Right atrium auricular region (tissue), 2 donors: ENCODE data around the gene BRPF1. TPM values are rescaled to one million over a fixed set of nuclear protein-coding genes. Genes with fewer than 3 reads are reported as not detected.

Experiments used
- DNase-seq: peaks from one replicate; pipeline ENCODE4 v3.0.0-alpha.2; 2019; ENCODE audit warnings: low spot score
- H3K27ac ChIP-seq, 2 donors: fragments of 200-600 bp; sonication (generic); 1 replicate in 1 of 2; 2 replicates in 1 of 2; pipeline ENCODE4 v1.5.1; 2016 to 2019
- H3K27me3 ChIP-seq, 2 donors: fragments of 200-600 bp; sonication (generic); one replicate each; pipeline versions ENCODE4 v1.5.1 to v1.6.0; 2017 to 2019
- H3K36me3 ChIP-seq: fragments of 200-600 bp; sonication (generic); one replicate; pipeline ENCODE4 v1.5.1; 2016
- H3K4me1 ChIP-seq, 2 donors: fragments of 200-600 bp; sonication (generic); one replicate each; pipeline versions ENCODE4 v1.5.1 to v1.6.0; 2017 to 2019
- H3K4me3 ChIP-seq, 2 donors: fragments of 200-600 bp; sonication (generic); 1 replicate in 1 of 2; 2 replicates in 1 of 2; pipeline ENCODE4 v1.5.1; 2017 to 2019; ENCODE audit warnings: mild to moderate bottlenecking in 1 of 2, moderate library complexity in 1 of 2
- H3K9me3 ChIP-seq, 2 donors: fragments of 200-600 bp; sonication (generic); one replicate each; pipeline ENCODE4 v1.5.1; 2019
- CTCF ChIP-seq, 2 donors: fragments of 200-600 bp; sonication (generic); IDR thresholded peaks; one replicate each; pipeline ENCODE4 v1.5.1; 2019; ENCODE audit warnings: antibody characterized with exemption in 2 of 2
- total RNA-seq, 2 donors: library from RNA; depleted of rRNA; stranded (reverse); fragments of >200 nt; gene quantifications; one replicate each; pipeline ENCODE4 v1.1.0, GENCODE V29; 2016

BRPF1 gene
- total RNA-seq, 2 donors from 2014 or later = 8.8 to 15.3 TPM

DNA sequence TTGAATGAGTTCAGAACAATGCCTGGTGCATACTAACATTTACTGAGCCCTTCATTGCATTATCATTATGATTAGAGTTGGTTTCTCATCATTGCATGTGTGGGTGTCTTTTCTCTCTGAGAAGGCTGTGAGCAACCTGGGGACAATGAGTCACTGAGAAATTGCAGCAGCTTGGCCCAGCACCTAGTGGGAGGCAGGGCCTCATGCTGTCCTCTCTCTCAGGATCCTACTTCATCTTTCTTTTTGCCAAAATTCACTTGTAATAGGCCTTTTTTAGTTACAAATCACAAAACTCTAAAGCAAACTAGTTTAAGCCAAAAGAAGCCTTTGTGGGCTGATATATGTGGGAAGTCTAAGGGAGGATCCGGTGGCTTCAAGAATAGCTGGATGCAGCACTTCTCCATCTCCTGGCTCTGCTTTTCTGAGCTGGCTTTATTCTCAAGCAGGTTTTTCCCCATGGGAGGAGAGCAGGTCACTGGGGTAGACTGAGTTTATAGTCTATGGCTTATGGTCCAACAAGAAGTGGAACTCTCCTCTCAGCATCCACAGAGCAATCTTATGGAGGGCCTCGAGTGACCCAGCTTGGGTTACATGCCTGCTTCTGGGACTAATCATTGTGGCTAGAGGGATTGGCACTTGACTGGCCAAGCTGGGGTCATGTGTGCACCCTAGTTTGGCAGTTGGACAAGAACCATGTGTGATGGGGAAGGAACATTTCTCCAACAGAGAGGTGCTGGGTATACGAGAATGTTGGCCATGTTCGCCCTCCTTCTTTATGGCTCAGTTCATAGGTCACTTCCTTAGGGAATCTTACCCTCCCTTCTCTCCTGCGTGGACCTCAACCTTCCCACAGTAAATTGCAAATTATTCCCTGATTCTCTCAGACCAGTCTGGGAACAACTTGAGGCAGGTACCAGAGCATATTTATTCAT is 46.9 kb downstream of the BRPF1 start:
- H3K4me3 ChIP-seq = no peak overlapping the region
- no peaks in the 10 kb centered on the region for H3K27me3 ChIP-seq
- H3K27ac ChIP-seq = no peak overlapping the region
- H3K36me3 ChIP-seq = peaks cover 24% of the 10 kb centered on the region
- DNase-seq = no peak
- H3K9me3 ChIP-seq = no peaks in the 10 kb centered on the region
- no peaks in the 10 kb centered on the region for H3K4me1 ChIP-seq
- no peak for TF ChIP-seq CTCF (IDR thresholded peaks at IDR 0.05)

DNA sequence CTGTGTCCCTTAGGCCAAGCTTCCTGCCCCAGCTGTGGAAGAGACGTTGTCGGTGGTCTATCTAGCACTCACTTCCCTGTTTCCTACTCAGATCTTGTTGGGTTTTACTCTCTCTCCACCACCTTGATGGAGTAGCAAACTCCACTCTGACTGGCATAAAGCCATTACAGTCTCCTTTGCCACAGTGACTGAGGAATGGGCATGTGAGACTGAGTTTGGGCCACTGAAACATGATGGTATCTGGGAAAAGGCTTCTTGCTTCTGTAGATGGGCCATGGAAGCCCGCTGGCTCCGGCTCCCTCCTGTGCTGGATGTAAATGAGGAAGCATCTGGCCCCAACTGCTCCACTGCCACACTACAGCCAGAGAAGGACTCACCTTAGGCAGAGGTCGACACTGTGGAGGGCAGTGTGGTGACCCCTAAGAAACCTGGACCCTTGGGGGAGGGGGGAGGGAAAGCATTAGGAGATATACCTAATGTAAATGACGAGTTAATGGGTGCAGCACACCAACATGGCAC is 47.6 kb downstream of the BRPF1 start:
- H3K36me3 ChIP-seq = peaks cover 31% of the 10 kb centered on the region

GRCh38 chr3:9779721-9780457 is 48.4 kb downstream of the BRPF1 start:
- DNase-seq = no peak
- no peaks in the 10 kb centered on the region for H3K27me3 ChIP-seq
- H3K9me3 ChIP-seq = no peaks in the 10 kb centered on the region
- H3K36me3 ChIP-seq = peaks cover 38% of the 10 kb centered on the region
- no peak overlapping the region for H3K27ac ChIP-seq
- no peaks in the 10 kb centered on the region for H3K4me1 ChIP-seq
- TF ChIP-seq CTCF (IDR thresholded peaks at IDR 0.05) = no peak
- H3K4me3 ChIP-seq = no peak overlapping the region

More for the DNA sequence above, 47.6 kb downstream of the BRPF1 start:
- Histone ChIP-seq H3K27ac (no peak overlapping the region), H3K27me3 (no peaks in the 10 kb centered on the region), H3K9me3 (no peaks in the 10 kb centered on the region), H3K4me1 (no peaks in the 10 kb centered on the region), H3K4me3 (no peak overlapping the region)
- TF ChIP-seq CTCF (IDR thresholded peaks at IDR 0.05) = no peak
- no peak for DNase-seq

- Histone ChIP-seq H3K36me3 (peaks cover 43% of the 10 kb centered on the region), H3K9me3 (no peaks in the 10 kb centered on the region), H3K27me3 (no peaks in the 10 kb centered on the region), H3K27ac (no peak overlapping the region), H3K4me1 (no peaks in the 10 kb centered on the region), H3K4me3 (no peak overlapping the region)
- TF ChIP-seq CTCF (IDR thresholded peaks at IDR 0.05) = no peak
- no peak for DNase-seq
Measured at GRCh38 chr3:9780458-9780812, 48.9 kb downstream of the BRPF1 start.

- DNase-seq = no peak
- Histone ChIP-seq H3K9me3 (no peaks in the 10 kb centered on the region), H3K4me3 (no peak overlapping the region), H3K4me1 (no peaks in the 10 kb centered on the region), H3K27me3 (no peaks in the 10 kb centered on the region), H3K27ac (no peak overlapping the region), H3K36me3 (peaks cover 48% of the 10 kb centered on the region)
- TF ChIP-seq CTCF (IDR thresholded peaks at IDR 0.05) = no peak
Measured at GRCh38 chr3:9780910-9781309, 49.4 kb downstream of the BRPF1 start.
